ENCODE data around the gene MS4A14. TPM values are rescaled to one million over a fixed set of nuclear protein-coding genes. Genes with fewer than 3 reads are reported as not detected.
"Not testable (repeated sequence)": the region's sequence is repeated elsewhere in the genome, so short reads cannot be mapped to it uniquely, and the experiment has no call there.

Gene MS4A14
- total RNA-seq, 1 donor from 2014 or later = not detected

DNA sequence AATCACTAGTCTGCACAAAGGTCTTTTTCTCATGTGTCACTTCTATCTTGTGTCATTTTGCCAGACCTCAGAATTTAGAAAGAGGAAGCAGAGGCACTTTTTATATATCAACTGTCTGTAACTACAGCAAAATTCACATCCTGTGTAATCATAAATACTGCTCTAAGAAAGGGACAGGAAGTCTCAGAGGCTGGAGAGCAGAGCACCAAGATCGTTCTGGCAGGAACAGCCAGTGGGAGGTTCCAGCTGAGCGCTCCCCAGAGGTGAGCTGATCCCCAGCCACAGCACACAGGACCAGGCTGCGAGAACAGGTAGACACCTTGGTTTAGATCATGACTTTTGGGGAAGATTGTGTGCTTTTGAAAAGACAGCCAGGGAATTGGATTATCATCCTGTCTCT lies 17.9 kb upstream of the MS4A14 start, which contains the start of gene MS4A7:
MS4A7 (plus strand) TSS at position 179 of the 400 bp plus-strand sequence. CDS start 4,610 bp downstream, outside the sequence.
- intact Hi-C loops (cut with micrococcal nuclease) = no loop called here

GRCh38 chr11:60389279-60389910 lies 6.9 kb upstream of the MS4A14 start:
- intact Hi-C loops (cut with micrococcal nuclease) = no loop called here

DNA sequence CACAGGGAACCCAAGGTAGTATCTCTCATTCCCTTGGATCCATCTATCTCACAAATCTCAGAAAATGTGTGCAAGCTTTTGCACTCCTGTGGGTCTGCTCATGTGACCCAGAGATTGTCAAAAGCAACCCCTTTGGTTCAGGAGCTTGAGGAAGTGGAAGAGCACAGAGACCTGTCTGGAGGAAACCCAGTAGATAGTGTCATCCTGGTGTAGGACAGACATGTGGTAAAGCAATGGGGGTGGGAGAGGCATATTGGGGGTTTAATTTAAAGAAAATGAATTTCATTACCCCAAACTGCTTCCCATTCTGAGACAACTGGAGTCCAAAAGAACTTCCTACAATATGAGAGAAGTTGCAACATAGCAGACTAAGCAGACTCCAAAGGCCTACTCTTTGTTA lies 5.8 kb upstream of the MS4A14 start:
- intact Hi-C loops (cut with micrococcal nuclease) = no loop called here

DNA sequence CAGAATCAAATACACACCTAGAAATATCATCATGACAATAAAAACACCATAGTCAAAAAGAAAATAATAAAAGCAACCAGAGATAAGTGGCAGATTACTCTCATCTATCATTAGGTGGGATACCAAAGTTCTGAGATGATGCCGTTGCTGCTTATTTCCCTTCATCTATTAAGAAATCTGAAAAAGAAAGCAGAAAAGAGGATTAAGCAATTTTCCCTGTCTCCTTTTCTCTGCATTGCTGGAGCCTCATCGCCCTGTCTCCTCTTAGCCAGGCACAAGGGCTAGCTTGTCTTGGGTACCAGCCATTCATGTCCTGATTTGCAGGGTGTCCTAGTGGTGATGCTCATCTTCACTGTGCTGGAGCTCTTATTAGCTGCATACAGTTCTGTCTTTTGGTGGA lies 3.9 kb upstream of the MS4A14 start:
- intact Hi-C loops (cut with micrococcal nuclease) = no loop called here

DNA sequence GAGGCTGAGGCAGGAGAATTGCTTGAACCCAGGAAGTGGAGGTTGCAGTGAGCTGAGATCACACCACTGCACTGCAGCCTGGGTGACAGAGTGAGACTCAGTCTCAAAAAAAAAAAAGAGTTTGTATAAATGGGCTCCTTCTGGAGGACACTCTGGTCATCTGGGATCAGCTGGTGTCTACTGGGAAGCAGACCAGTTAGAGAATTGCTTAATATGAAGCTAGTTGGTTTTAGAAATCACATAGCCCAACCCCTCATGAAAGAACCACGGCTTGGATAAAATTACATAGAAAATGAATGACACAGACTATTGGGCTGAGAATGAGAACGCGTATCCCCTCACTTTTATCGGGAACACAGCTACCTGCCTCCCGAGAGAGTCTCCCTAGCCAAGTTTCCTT lies 3.2 kb upstream of the MS4A14 start:
- intact Hi-C loops (cut with micrococcal nuclease) = no loop called here

GRCh38 chr11:60394666-60395380 lies 1.4 kb upstream of the MS4A14 start:
- intact Hi-C loops (cut with micrococcal nuclease) = no loop called here

DNA sequence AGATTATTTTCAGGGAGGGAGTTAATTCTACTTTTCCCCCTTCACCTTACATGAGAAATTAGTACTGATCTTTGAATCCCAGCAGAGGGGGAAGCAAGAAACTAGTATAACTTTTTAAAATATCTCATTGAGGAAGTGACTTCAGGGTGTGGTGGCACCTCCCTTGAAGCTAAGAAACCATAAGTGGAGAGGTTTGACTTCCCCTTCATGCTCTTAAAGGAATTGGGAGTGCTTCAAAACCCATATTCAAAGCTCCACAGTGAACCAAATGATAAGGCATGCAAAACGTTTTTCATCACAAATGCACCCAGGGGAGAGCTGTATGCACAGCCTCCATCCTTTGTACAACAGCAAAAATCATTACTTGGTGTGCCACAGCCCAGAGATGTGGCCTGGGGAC lies 540 bp downstream of the MS4A14 start:
- intact Hi-C loops (cut with micrococcal nuclease) = no loop called here

DNA sequence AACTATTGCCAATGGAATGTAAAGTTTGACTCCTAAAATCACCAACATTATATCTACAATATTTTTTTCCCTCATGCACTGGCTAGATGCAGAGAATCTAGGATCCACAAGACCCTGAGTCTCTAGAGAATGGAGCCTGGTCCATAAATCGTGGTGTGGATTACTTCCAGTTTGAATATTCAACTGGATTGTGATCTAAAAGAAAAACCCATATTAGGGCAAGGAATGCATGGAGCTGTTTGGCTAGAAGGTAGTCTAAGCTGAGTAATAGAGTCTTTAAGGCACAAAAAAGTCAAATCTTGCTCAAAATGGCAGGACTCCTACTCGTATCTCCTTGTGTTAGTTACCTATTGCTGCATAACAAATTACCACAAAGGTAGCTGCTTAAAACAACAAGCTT lies 23.8 kb downstream of the MS4A14 start:
- intact Hi-C loops (cut with micrococcal nuclease) = no loop called here

- intact Hi-C loops (cut with micrococcal nuclease) = no loop called here
These were observed 26.4 kb downstream of the MS4A14 start for GRCh38 chr11:60422609-60423008.

DNA sequence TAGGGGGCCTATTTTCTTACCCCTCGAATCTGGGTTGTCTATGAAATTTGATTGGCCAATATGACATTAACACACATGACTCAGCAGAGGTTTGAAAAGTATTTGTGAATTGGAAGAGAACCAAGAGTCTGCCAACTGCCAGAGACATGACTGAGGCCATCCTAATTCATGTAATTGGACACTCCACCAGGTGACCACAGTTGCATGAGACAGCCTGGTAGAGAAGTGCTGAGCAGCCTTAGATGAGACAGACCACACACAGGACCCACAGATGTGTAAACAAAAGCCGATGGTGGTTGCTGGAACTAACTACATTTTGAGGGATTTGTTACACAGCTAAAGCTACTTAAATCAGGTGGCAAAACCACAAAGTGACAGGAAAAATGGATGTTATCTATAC lies 32.3 kb downstream of the MS4A14 start:
- intact Hi-C loops (cut with micrococcal nuclease) = no loop called here

GRCh38 chr11:60429272-60429671 lies 33.0 kb downstream of the MS4A14 start, which contains the start of gene MS4A5:
TSS of gene MS4A5 (plus strand) at chr11:60429572. CDS start at chr11:60429675, 103 bp downstream.
- intact Hi-C loops (cut with micrococcal nuclease) = no loop called here

GRCh38 chr11:60431251-60431650 lies 35.0 kb downstream of the MS4A14 start:
- intact Hi-C loops (cut with micrococcal nuclease) = no loop called here

DNA sequence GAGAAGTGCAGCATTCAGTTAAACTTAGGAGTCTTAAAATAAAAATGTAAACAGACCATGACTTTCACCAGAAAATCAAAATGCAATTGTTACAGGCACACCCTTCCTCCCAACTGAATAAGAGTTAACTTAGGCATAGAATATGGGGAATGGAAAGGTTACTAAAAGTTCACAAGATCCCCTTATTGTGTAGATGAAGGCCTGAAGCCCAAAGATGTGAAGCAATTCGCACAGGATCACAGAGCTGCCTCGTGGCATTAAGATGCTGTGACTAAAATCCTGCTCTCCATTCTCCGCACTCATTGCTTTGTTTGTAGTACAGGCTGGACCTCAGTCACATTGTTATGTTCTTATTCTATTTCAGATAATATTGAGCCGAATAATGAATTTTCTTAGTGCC lies 37.1 kb downstream of the MS4A14 start:
- intact Hi-C loops (cut with micrococcal nuclease) = no loop called here

DNA sequence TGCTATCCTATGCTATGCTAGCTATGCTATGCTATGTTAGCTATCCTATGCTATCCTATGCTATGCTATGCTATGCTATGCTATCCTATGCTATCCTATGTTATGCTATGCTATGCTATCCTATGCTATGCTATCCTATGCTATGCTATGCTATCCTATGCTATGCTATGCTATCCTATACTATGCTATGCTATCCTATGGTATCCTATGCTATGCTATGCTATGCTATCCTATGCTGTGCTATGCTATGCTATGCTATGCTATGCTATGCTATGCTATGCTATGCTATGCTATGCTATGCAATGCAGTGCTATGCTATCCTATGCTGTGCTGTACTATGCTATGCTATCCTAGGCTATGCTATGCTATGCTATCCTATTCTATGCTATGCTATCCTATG lies 50.8 kb downstream of the MS4A14 start:
- intact Hi-C loops (cut with micrococcal nuclease) = loop anchor here (2.0 kb wide), 1 partner anchor 58 kb away; no protein-coding TSS in a partner anchor

DNA sequence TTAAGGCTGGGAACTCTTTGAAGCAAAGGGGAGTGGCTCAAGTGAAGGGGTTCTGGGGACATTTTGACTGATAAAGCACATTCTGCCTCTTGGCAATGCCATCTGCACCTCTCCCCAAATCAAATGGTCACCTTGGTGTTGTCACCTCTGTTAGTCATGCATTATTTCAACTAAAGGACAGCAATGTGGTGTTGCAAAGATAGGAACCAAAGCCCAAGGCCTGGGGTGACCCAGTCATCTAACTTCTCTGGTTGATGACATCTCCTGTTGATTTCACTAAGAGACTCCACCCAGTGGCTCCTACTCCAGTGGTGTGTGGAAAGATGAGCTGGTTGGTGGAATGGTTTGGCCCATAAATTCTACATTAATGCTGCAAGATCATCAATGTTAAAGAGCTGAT lies 51.6 kb downstream of the MS4A14 start:
- intact Hi-C loops (cut with micrococcal nuclease) = loop anchor here (2.0 kb wide), 1 partner anchor 57 kb away; no protein-coding TSS in a partner anchor

- intact Hi-C loops (cut with micrococcal nuclease) = not testable (repeated sequence)
These were observed 54.9 kb downstream of the MS4A14 start for GRCh38 chr11:60451185-60451584.

DNA sequence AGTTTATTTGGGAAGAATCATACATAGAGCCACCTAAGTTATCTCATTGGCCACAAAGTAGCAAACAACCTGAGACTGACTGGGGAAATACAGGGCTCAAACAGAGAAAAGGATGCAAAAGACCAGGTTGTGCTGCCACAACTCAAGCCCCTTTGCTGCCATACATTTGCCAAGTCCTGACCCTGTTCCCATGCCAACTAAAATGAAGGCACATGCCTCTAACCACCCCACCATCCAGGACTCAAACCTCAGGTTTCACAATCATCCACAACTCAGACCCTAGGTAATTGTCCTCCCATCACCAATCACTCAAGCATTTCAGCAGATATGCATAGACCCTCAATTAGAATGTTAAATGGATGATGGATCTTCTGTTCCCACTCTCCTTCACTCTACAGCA lies 58.0 kb downstream of the MS4A14 start:
- intact Hi-C loops (cut with micrococcal nuclease) = no loop called here

- intact Hi-C loops (cut with micrococcal nuclease) = no loop called here
These were observed 59.3 kb downstream of the MS4A14 start, which contains the start of gene MS4A1 for GRCh38 chr11:60455531-60456042. TSS of gene MS4A1 (plus strand) at chr11:60455847. CDS start at chr11:60462375, 6,528 bp downstream.

GRCh38 chr11:60457576-60457975 lies 61.3 kb downstream of the MS4A14 start:
- intact Hi-C loops (cut with micrococcal nuclease) = no loop called here

DNA sequence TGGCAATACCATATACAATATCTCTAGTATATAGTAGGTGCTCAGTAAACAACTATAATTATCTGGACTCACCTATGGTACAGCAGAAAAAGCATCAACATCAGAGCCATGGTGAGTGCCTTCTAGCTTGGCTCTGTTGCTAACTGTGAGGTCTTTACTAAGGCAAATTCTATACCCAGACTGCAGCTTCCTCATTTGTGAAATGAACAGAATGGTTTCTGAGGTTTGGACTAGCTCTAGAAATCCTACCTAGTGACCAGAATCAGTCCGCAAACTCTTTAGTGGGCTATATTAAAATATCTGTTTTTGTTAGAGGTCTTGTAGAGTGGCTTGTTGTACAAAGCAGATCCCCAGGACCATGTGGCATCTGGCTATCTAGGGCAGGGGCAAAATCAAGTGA lies 63.1 kb downstream of the MS4A14 start:
- intact Hi-C loops (cut with micrococcal nuclease) = no loop called here

Measured in T-helper 2 cell treated with Interferon-gamma antibody and Interleukin-4, amounts not matched to agents 100 ng/mL and 5 ng/mL, for 36 hours (primary cell).